Endothelial cell (in vitro differentiated cells): ENCODE data around the gene RUNX2. TPM values are rescaled to one million over a fixed set of nuclear protein-coding genes. Genes with fewer than 3 reads are reported as not detected.

Experiments used
- DNase-seq: peaks from one replicate; pipeline ENCODE4 v3.0.0; 2021; ENCODE audit warnings: low spot score
- H3K27ac Mint-ChIP-seq: one replicate; pipeline ENCODE4 v1.8.0; 2021; ENCODE audit warnings: mixed read lengths, inconsistent platforms; ENCODE audit not compliant: unreplicated experiment
- H3K27me3 Mint-ChIP-seq: one replicate; pipeline ENCODE4 v1.8.0; 2021; ENCODE audit warnings: mild to moderate bottlenecking, moderate library complexity, mixed read lengths, inconsistent platforms; ENCODE audit not compliant: unreplicated experiment
- H3K36me3 Mint-ChIP-seq: one replicate; pipeline ENCODE4 v1.8.0; 2021; ENCODE audit warnings: mild to moderate bottlenecking, low read depth, mixed read lengths, inconsistent platforms; ENCODE audit not compliant: unreplicated experiment
- H3K4me1 Mint-ChIP-seq: one replicate; pipeline ENCODE4 v1.8.0; 2021; ENCODE audit warnings: mild to moderate bottlenecking, mixed read lengths, inconsistent platforms; ENCODE audit not compliant: unreplicated experiment
- H3K4me3 Mint-ChIP-seq: one replicate; pipeline ENCODE4 v1.8.0; 2021; ENCODE audit warnings: mild to moderate bottlenecking, mixed read lengths, inconsistent platforms; ENCODE audit not compliant: unreplicated experiment
- H3K9me3 Mint-ChIP-seq: one replicate; pipeline ENCODE4 v1.8.0; 2021; ENCODE audit warnings: mixed read lengths, inconsistent platforms; ENCODE audit not compliant: unreplicated experiment
- CTCF ChIP-seq: fragments of 200-600 bp; sonication (generic); IDR thresholded peaks from one replicate; pipeline ENCODE4 v1.5.0; 2021; ENCODE audit warnings: antibody characterized with exemption; ENCODE audit not compliant: unreplicated experiment
- total RNA-seq: library from RNA; stranded (reverse); fragmentation: NEBNext Ultra II Directional; extraction: Animal tissue kit (Norgen Biotek cat#: 25700); gene quantifications from one replicate; pipeline ENCODE4 v1.2.1, GENCODE V29; 2021; ENCODE audit not compliant: unreplicated experiment

The RUNX2 gene
- total RNA-seq, 1 donor from 2014 or later: 1.8 TPM

GRCh38 chr6:45509426-45509825 lies 181.3 kb downstream of the RUNX2 start:
- Mint-ChIP-seq H3K27me3 (no peaks in the 10 kb centered on the region), H3K4me3 (no peak overlapping the region), H3K9me3 (no peaks in the 10 kb centered on the region), H3K4me1 (peaks cover 42% of the 10 kb centered on the region), H3K36me3 (no peaks in the 10 kb centered on the region), H3K27ac (no peak overlapping the region)
- TF ChIP-seq CTCF: no peak
- DNase-seq: no peak

- no peaks in the 10 kb centered on the region for H3K27me3 Mint-ChIP-seq
- peaks cover 23% of the 10 kb centered on the region for H3K4me1 Mint-ChIP-seq
- TF ChIP-seq CTCF: no peak
- DNase-seq: no peak
- H3K9me3 Mint-ChIP-seq: no peaks in the 10 kb centered on the region
- H3K4me3 Mint-ChIP-seq: no peak overlapping the region
- H3K27ac Mint-ChIP-seq: no peak overlapping the region
- no peaks in the 10 kb centered on the region for H3K36me3 Mint-ChIP-seq
These were observed 184.6 kb downstream of the RUNX2 start for GRCh38 chr6:45512717-45513116.

- Mint-ChIP-seq H3K9me3 (no peaks in the 10 kb centered on the region), H3K36me3 (no peaks in the 10 kb centered on the region), H3K27me3 (no peaks in the 10 kb centered on the region), H3K4me3 (no peak overlapping the region), H3K4me1 (peaks cover 23% of the 10 kb centered on the region), H3K27ac (no peak overlapping the region)
- no peak for DNase-seq
- TF ChIP-seq CTCF: no peak
These were observed 185.1 kb downstream of the RUNX2 start for GRCh38 chr6:45513213-45513618.

GRCh38 chr6:45513843-45514242 lies 185.7 kb downstream of the RUNX2 start:
- peaks cover 23% of the 10 kb centered on the region for H3K4me1 Mint-ChIP-seq
- TF ChIP-seq CTCF: no peak
- no peaks in the 10 kb centered on the region for H3K36me3 Mint-ChIP-seq
- no peak overlapping the region for H3K27ac Mint-ChIP-seq
- no peaks in the 10 kb centered on the region for H3K9me3 Mint-ChIP-seq
- no peak for DNase-seq
- H3K27me3 Mint-ChIP-seq: no peaks in the 10 kb centered on the region
- H3K4me3 Mint-ChIP-seq: no peak overlapping the region

GRCh38 chr6:45514454-45515230 lies 186.5 kb downstream of the RUNX2 start:
- TF ChIP-seq CTCF: no peak
- no peaks in the 10 kb centered on the region for H3K9me3 Mint-ChIP-seq
- H3K4me3 Mint-ChIP-seq: no peak overlapping the region
- no peaks in the 10 kb centered on the region for H3K27me3 Mint-ChIP-seq
- no peak for DNase-seq
- H3K4me1 Mint-ChIP-seq: peaks cover 23% of the 10 kb centered on the region
- no peaks in the 10 kb centered on the region for H3K36me3 Mint-ChIP-seq
- no peak overlapping the region for H3K27ac Mint-ChIP-seq
